HCT116 (cell line): ENCODE data around the gene LRRC34. TPM values are rescaled to one million over a fixed set of nuclear protein-coding genes. Genes with fewer than 3 reads are reported as not detected.

ENCODE experiments used
- ATAC-seq: fragments of 200-7000 bp; cut with Tn5 transposase; 2 replicates; pipeline ENCODE4 v1.9.1; 2020; ENCODE audit warnings: mild to moderate bottlenecking, moderate library complexity
- BruUV-seq: library from RNA; stranded (reverse); fragments of 400-500 nt; replicated peaks from 2 replicates; lab custom pipeline; 2021; lab: Mats Ljungman, UMichigan
- CTCF ChIA-PET: fragments of 300-600 bp; sonication (Branson Sonifier 250); formaldehyde crosslinking; loops from one replicate; lab custom pipeline; 2021; ENCODE audit warnings: antibody characterized with exemption; lab: Charles Lee
- POLR2A ChIA-PET: fragments of 300-600, 350-600 bp; sonication (Branson Sonifier 250); formaldehyde crosslinking; loops from one replicate; lab custom pipeline; 2021; ENCODE audit warnings: antibody characterized with exemption; lab: Charles Lee
- RAD21 ChIA-PET, 2 experiments: fragments of 300-600 bp; sonication (Branson Sonifier 250); formaldehyde crosslinking; loops; one replicate each; lab custom pipeline; 2023; ENCODE audit warnings: low total read pairs in 2 of 2; ENCODE audit not compliant: uncharacterized antibody in 2 of 2, unreplicated experiment in 2 of 2, low non-redundant PET in 1 of 2; lab: Charles Lee
- DNase-seq: peaks from one replicate; pipeline ENCODE4 v3.0.0-alpha.2; 2010; ENCODE audit warnings: low read depth, low spot score
- H2AFZ ChIP-seq: fragments of 200-600 bp; shearing (Covaris generic), sonication (generic); 2 replicates; pipeline ENCODE4 v1.6.1; 2017; ENCODE audit warnings: low read depth, mixed run types, mixed read lengths, antibody characterized with exemption, low read length; ENCODE audit not compliant: poor library complexity, severe bottlenecking
- H3K27ac ChIP-seq: 2 replicates; pipeline ENCODE4 v1.5.1; 2012; ENCODE audit warnings: low read depth, low read length
- H3K27me3 ChIP-seq: fragments of 200-600 bp; sonication (generic); 2 replicates; pipeline ENCODE4 v1.6.1; 2016; ENCODE audit warnings: mixed run types, low read length, mixed read lengths; ENCODE audit not compliant: insufficient read depth
- H3K36me3 ChIP-seq, 2 experiments: fragments of 200-500 bp in 1 of 2; fragments of 200-600 bp in 1 of 2; sonication (Bioruptor generic) in 1 of 2; sonication (generic) in 1 of 2; 2 replicates each; pipeline versions ENCODE4 v1.5.1 to v1.6.1; 2014 to 2016; ENCODE audit warnings: low read length in 2 of 2, inconsistent platforms in 1 of 2, mixed read lengths in 1 of 2, mixed run types in 1 of 2; ENCODE audit not compliant: insufficient read depth in 2 of 2, control insufficient read depth in 1 of 2
- H3K4me1 ChIP-seq, 2 experiments: fragments of 200-600 bp in 1 of 2; sonication (generic) in 1 of 2; 2 replicates each; pipeline versions ENCODE4 v1.5.1 to v1.6.1; 2012 to 2017; ENCODE audit warnings: low read length in 2 of 2, inconsistent platforms in 1 of 2, mild to moderate bottlenecking in 1 of 2, mixed read lengths in 1 of 2, mixed run types in 1 of 2, moderate library complexity in 1 of 2; ENCODE audit not compliant: insufficient read depth in 2 of 2, control insufficient read depth in 1 of 2
- H3K4me2 ChIP-seq: fragments of 200-600 bp; sonication (generic); 2 replicates; pipeline ENCODE4 v1.6.1; 2017; ENCODE audit warnings: mixed run types, low read length, mixed read lengths
- H3K4me3 ChIP-seq, 2 experiments: fragments of 200-600 bp in 1 of 2; sonication (generic) in 1 of 2; replicated peaks in 1 of 2; 2 replicates each; pipeline ENCODE4 v1.5.1; 2011 to 2016; ENCODE audit warnings: low read length in 2 of 2, control low read depth in 1 of 2, low read depth in 1 of 2, mild to moderate bottlenecking in 1 of 2, mixed read lengths in 1 of 2, mixed run types in 1 of 2
- H3K79me2 ChIP-seq: fragments of 200-600 bp; sonication (generic); 2 replicates; pipeline ENCODE4 v1.6.1; 2017; ENCODE audit warnings: mild to moderate bottlenecking, mixed run types, low read length, moderate library complexity, mixed read lengths; ENCODE audit not compliant: insufficient read depth
- H3K9ac ChIP-seq: fragments of 200-600 bp; sonication (generic); 2 replicates; pipeline ENCODE4 v1.6.1; 2016; ENCODE audit warnings: low read length, mixed read lengths
- H3K9me2 ChIP-seq: fragments of 200-600 bp; sonication (generic), shearing (Covaris generic); 2 replicates; pipeline ENCODE4 v1.6.1; 2017; ENCODE audit warnings: mixed run types, mild to moderate bottlenecking, moderate library complexity; ENCODE audit not compliant: insufficient read depth
- H3K9me3 ChIP-seq, 2 experiments: fragments of 200-500 bp in 1 of 2; fragments of 200-600 bp in 1 of 2; sonication (Bioruptor generic) in 1 of 2; sonication (generic) in 1 of 2; 2 replicates each; pipeline ENCODE4 v1.6.1; 2014 to 2017; ENCODE audit warnings: low read length in 2 of 2, mixed read lengths in 2 of 2, inconsistent platforms in 1 of 2, low read depth in 1 of 2, mild to moderate bottlenecking in 1 of 2, mixed run types in 1 of 2, moderate library complexity in 1 of 2; ENCODE audit not compliant: control insufficient read depth in 1 of 2, insufficient read depth in 1 of 2
- H4K20me1 ChIP-seq: fragments of 200-600 bp; sonication (generic), shearing (Covaris generic); 2 replicates; pipeline ENCODE4 v1.6.1; 2017; ENCODE audit warnings: mixed run types, mild to moderate bottlenecking, moderate library complexity; ENCODE audit not compliant: insufficient read depth
- ATF3 ChIP-seq: IDR thresholded peaks from 2 replicates; pipeline ENCODE4 v1.6.1; 2012
- CEBPB ChIP-seq: IDR thresholded peaks from 2 replicates; pipeline ENCODE4 v1.6.1; 2012; ENCODE audit warnings: low read depth
- CTCF ChIP-seq, 3 experiments: fragments of 200-600 bp in 1 of 3; sonication (generic) in 1 of 3; IDR thresholded peaks in 2 of 3; conservative IDR thresholded peaks in 1 of 3; 2 replicates each; pipeline ENCODE4 v1.5.1; 2012 to 2017; ENCODE audit warnings: low read depth in 2 of 3, low read length in 2 of 3, antibody characterized with exemption in 1 of 3, borderline replicate concordance in 1 of 3, control low read depth in 1 of 3, mild to moderate bottlenecking in 1 of 3, mixed read lengths in 1 of 3, mixed run types in 1 of 3, moderate library complexity in 1 of 3; ENCODE audit not compliant: insufficient read depth in 1 of 3
- EGR1 ChIP-seq: IDR thresholded peaks from 2 replicates; pipeline ENCODE4 v1.6.1; 2012; ENCODE audit warnings: low read depth
- ELF1 ChIP-seq: IDR thresholded peaks from 2 replicates; pipeline ENCODE4 v1.6.1; 2012; ENCODE audit warnings: low read depth, borderline replicate concordance
- EZH2phosphoT487 ChIP-seq: fragments of 200-600 bp; IDR thresholded peaks from 2 replicates; pipeline ENCODE4 v1.6.1; 2018; ENCODE audit warnings: antibody characterized with exemption, borderline replicate concordance
- FOSL1 ChIP-seq: IDR thresholded peaks from 2 replicates; pipeline ENCODE4 v1.6.1; 2012; ENCODE audit warnings: low read depth
- JUND ChIP-seq: IDR thresholded peaks from 2 replicates; pipeline ENCODE4 v1.6.1; 2012
- POLR2A ChIP-seq: IDR thresholded peaks from 2 replicates; pipeline ENCODE4 v1.7.0; 2011; ENCODE audit warnings: borderline replicate concordance; ENCODE audit not compliant: insufficient read depth, insufficient read length; ENCODE audit errors: extremely low read depth
- RAD21 ChIP-seq: IDR thresholded peaks from 2 replicates; pipeline ENCODE4 v1.6.1; 2012; ENCODE audit warnings: low read depth, mild to moderate bottlenecking
- REST ChIP-seq: IDR thresholded peaks from 2 replicates; pipeline ENCODE4 v1.6.1; 2012; ENCODE audit warnings: low read depth
- SIN3A ChIP-seq: IDR thresholded peaks from 2 replicates; pipeline ENCODE4 v1.6.1; 2012; ENCODE audit warnings: low read depth
- SP1 ChIP-seq: IDR thresholded peaks from 2 replicates; pipeline ENCODE4 v1.6.1; 2012; ENCODE audit warnings: low read depth
- SRF ChIP-seq: IDR thresholded peaks from 2 replicates; pipeline ENCODE4 v1.6.1; 2012; ENCODE audit warnings: low read depth
- TCF7L2 ChIP-seq: IDR thresholded peaks from 2 replicates; pipeline ENCODE4 v1.7.0; 2011; ENCODE audit warnings: borderline replicate concordance, inconsistent platforms; ENCODE audit not compliant: insufficient read depth, insufficient read length; ENCODE audit errors: extremely low read depth
- YY1 ChIP-seq: IDR thresholded peaks from 2 replicates; pipeline ENCODE4 v1.6.1; 2011; ENCODE audit warnings: low read length, low read depth, moderate library complexity, mild to moderate bottlenecking; ENCODE audit not compliant: insufficient replicate concordance; ENCODE audit errors: extremely low read depth
- ZBTB33 ChIP-seq: IDR thresholded peaks from 2 replicates; pipeline ENCODE4 v1.6.1; 2011; ENCODE audit warnings: mild to moderate bottlenecking, low read length, moderate library complexity; ENCODE audit not compliant: insufficient replicate concordance; ENCODE audit errors: extremely low read depth
- ZFX ChIP-seq: fragments of 450-650 bp; IDR thresholded peaks from 2 replicates; pipeline ENCODE4 v1.6.1; 2017
- ZNF274 ChIP-seq: fragments of 200-500 bp; sonication (Bioruptor generic); IDR thresholded peaks from 2 replicates; pipeline ENCODE4 v1.6.1; 2014; ENCODE audit warnings: mild to moderate bottlenecking, low read depth, low read length, inconsistent platforms
- intact Hi-C: fragments of 100-400 bp; cut with micrococcal nuclease; formaldehyde crosslinking; loops from 2 replicates; pipeline ENCODE4 v1.10.0; 2022
- total RNA-seq: library from RNA; stranded (reverse); gene quantifications from one replicate; pipeline ENCODE4 v1.2.1, GENCODE V29; 2021; ENCODE audit not compliant: unreplicated experiment

Gene LRRC34
- total RNA-seq, 1 experiment from 2014 or later: not detected

GRCh38 chr3:169764882-169765612 lies 47.7 kb downstream of the LRRC34 start, which contains the start of gene TERC:
Gene TERC, minus strand, starts transcription at chr3:169765060.
- Histone ChIP-seq H3K9ac (peak within 1 kb of the TSS; percentile 98), H3K9me3 (no peaks in the 10 kb centered on the region), H2AFZ (no peak within 1 kb of the TSS), H3K4me1 (peaks cover 7 to 18% of the 10 kb centered on the region in 2 experiments; a peak in 3 of 4 replicates), H3K27me3 (no peaks in the 10 kb centered on the region), H3K27ac (peak within 1 kb of the TSS; percentile 98), H3K9me2 (no peaks in the 10 kb centered on the region), H3K79me2 (peaks cover 9% of the 10 kb centered on the region), H3K36me3 (no peaks in the 10 kb centered on the region), H3K4me3 (peak within 1 kb of the TSS; percentile 66 to 97), H3K4me2 (peak within 1 kb of the TSS; percentile 96), H4K20me1 (no peaks in the 10 kb centered on the region)
- intact Hi-C loops: loop anchor here (1.0 to 10.0 kb wide), 6 partner anchors 7 to 647 kb away; partner anchors contain the start of genes PHC3 and SEC62
- BruUV-seq: TSS peak; percentile 93
- ATAC-seq (peak; percentile 87), DNase-seq (peak; percentile 95)
- POLR2A ChIA-PET: interaction anchor here (0.9 to 1.9 kb wide), 3 partner anchors 8 to 273 kb away, joined by 3 to 10 read pairs (median 3); partner anchors contain the start of genes GPR160 and MYNN
- RAD21 ChIA-PET: no interaction called here
- CTCF ChIA-PET: no interaction called here
- TF ChIP-seq ATF3 (no peak), REST (no peak), SP1 (no peak), YY1 (peak; percentile 87), TCF7L2 (peak; percentile 61), EZH2phosphoT487 (no peak), RAD21 (no peak), ZFX (peak; percentile 74), CEBPB (no peak), ELF1 (no peak), ZNF274 (no peak), POLR2A (peak; percentile 87), CTCF (IDR thresholded peaks at IDR 0.05 in 2 of 3, conservative IDR thresholded peaks at IDR 0.05 in 1 of 3; ENCODE audit: borderline replicate concordance in 1 of 3, insufficient read depth in 1 of 3, low read depth in 2 of 3, low read length in 2 of 3) (no peak), EGR1 (no peak), JUND (no peak), SRF (no peak), FOSL1 (no peak), ZBTB33 (peak; percentile 97), SIN3A (no peak)
